Subcutaneous adipose tissue (tissue), 4 donors: ENCODE data around the gene CFAP99. TPM values are rescaled to one million over a fixed set of nuclear protein-coding genes. Genes with fewer than 3 reads are reported as not detected.

Experiments
- total RNA-seq, 4 donors: library from RNA; depleted of rRNA; stranded (reverse); fragments of >200 nt; gene quantifications; one replicate each; pipeline ENCODE4 v1.1.0, GENCODE V29; 2016
- TF ChIP-seq, protein P1 (sequence below): fragments of 450-650 bp; IDR thresholded peaks from one replicate; pipeline ENCODE4 v1.5.1; 2016; ENCODE audit warnings: low read depth, mild to moderate bottlenecking, control low read depth, antibody characterized with exemption, moderate library complexity

CFAP99 gene
- total RNA-seq, 4 donors from 2014 or later = not detected

DNA sequence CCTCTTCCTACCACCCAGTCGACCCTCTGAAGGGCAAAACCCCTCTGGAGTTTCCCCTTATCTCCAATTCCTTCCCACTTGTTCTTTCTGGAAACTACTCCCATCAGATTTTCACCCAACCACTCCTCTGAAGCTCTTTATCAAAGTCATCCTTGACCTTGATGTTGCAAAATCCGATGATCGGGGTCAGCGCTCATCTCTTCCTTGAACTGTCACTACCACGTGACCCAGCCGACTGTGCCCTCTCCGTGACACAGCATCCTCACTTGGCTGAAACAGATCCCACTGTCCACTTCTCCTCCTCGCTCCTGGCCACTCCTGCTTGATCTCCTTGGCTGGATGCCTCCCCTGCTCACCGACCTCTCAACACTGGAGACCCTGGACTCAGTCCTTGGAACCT is 1.1 kb downstream of the CFAP99 start:
- TF ChIP-seq, protein P1, sequence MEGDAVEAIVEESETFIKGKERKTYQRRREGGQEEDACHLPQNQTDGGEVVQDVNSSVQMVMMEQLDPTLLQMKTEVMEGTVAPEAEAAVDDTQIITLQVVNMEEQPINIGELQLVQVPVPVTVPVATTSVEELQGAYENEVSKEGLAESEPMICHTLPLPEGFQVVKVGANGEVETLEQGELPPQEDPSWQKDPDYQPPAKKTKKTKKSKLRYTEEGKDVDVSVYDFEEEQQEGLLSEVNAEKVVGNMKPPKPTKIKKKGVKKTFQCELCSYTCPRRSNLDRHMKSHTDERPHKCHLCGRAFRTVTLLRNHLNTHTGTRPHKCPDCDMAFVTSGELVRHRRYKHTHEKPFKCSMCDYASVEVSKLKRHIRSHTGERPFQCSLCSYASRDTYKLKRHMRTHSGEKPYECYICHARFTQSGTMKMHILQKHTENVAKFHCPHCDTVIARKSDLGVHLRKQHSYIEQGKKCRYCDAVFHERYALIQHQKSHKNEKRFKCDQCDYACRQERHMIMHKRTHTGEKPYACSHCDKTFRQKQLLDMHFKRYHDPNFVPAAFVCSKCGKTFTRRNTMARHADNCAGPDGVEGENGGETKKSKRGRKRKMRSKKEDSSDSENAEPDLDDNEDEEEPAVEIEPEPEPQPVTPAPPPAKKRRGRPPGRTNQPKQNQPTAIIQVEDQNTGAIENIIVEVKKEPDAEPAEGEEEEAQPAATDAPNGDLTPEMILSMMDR = no peak

DNA sequence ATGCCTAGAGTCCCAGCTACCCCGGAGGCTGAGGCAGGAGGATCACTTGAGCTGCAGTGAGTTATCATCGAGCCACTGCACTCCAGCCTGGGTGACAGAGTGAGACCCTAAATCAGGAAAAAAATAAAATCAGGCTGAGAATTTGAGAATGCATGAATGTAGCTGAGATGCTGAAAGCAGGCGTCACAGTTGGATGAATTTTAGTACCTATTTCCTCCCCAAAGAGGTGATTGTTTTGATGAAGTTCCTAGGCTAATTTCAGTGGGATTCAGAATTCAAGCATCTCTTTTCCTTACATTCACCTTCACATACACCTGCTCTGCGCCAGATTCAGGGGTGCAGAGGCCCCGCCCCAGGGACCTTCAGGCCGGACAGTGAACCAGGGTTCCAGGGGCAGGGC is 3.2 kb downstream of the CFAP99 start:
- TF ChIP-seq, protein P1 = no peak

DNA sequence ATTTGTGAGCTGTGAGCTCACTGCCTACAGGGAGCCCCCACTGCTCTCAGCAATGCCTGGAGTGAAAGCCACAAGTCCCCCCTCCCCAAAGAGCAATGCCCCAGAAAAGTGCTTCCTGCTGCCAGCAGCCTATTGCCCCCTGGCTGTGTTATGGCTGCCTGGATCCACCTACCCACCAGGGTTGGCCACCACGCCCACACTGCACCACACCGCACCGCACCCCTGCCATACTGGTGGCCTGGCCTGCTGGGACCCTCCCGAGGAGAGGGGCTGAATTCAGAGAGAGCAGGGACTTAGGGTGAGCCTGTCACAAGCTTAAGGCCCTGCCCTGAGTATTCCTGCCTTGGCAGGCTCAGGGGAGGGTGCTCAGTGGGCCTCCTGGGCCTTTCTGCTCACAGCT is 4.3 kb downstream of the CFAP99 start:
- TF ChIP-seq, protein P1 = no peak

DNA sequence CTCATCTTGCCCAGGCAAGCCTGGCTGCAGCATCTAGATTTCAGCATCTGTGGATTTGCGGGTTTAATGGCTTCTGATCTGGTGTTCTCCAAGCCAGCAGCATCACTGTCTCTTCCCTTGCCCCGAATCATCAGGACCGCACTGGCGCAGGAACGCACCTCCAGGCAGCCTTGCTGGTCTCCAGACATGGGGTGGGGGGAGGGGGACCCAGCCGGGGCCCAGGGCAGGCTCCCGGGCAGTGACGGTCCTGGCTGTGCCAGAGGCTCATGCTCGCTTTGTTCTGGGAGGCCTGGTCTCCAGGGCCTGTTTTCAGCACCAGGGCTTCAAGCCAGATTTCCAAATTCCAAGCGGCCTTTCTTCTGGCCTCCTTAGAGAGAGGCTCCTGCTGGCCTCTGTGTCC is 4.9 kb downstream of the CFAP99 start:
- TF ChIP-seq, protein P1 = no peak

DNA sequence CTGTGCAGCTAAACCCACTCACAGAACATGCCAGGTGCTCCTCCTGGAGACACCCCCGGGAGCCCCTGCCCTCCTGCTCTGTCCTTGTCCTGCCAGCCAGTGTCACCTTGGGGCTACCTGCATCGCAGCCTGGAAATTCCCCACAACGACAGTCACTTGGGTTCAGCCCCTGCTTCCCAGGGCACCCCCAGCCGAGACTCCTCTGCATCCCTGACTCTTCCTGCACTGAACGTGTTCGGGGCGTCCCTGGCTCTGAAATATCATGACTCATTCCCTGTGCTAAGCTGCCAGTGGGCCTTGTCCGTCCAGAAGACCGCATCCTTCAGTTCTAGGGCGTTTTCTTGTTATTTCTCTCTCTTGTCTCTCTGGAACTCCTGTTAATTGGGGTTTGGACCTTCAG is 5.8 kb downstream of the CFAP99 start:
- TF ChIP-seq, protein P1 = no peak

DNA sequence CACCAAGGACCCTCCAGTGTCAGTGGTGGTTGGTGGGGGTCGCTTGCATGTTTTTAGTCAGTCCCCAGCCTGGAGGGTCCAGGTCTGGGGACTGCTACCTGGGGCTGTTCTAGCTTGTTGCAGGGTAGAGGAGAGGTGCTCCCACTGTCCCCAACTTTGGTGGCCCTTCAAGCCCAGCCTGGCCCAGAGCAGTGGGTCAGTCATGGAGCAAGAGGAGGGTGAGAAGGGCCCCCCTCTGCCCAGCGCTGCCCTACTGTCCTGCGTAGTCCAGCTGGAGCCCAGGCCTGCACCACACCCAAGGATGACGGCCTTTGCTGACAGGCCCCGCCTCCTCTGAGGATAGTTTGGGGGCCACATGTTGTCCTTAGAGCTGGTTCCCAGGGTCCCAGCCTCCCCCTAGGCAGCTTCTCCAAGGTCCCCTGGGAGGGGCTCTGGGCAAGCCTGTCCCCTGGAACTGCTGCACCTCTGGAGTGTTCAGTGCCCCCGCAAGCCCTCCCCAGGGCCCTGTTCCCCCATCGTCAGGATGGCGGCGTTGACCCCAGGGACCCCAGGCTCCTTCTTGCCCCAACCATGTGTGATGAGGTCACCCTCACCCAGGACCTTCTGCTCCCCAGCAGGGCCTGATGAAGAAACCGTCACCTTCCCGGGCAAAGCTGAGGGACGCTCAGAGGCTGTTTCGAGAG is 6.8 kb downstream of the CFAP99 start:
- TF ChIP-seq, protein P1 = no peak

DNA sequence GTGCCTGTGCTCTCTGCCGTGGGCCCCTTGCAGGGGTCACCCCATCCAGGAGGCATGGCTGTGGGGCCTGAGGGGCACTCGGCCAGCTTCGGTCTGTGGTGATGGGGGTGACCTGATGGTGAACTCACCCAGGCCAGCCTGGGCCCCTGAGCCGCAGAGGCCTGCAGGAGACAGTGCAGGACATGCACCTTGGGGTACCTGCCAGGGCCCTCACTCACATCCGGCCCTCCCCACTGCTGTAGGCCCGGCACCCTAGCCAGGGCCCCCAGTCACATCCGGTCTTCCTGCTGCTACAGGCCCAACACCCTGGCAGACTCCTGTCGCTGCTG is 7.3 kb downstream of the CFAP99 start:
- TF ChIP-seq, protein P1 = no peak
